Right ventricle myocardium inferior (tissue), 1 donor: Measurements from ENCODE around the gene FNTB. TPM values are rescaled to one million over a fixed set of nuclear protein-coding genes. Genes with fewer than 3 reads are reported as not detected.

Experiments
- ATAC-seq: fragments of 200-7000 bp; cut with Tn5 transposase; one replicate; pipeline ENCODE4 v1.9.1; 2020; ENCODE audit warnings: mild to moderate bottlenecking, moderate library complexity
- DNase-seq: peaks from one replicate; pipeline ENCODE4 v3.0.0; 2021; ENCODE audit errors: missing footprints
- intact Hi-C: fragments of 100-400 bp; cut with DNase I; formaldehyde crosslinking; loops from one replicate; pipeline ENCODE4 v1.11.0; 2022
- long read RNA-seq: library from polyadenylated mRNA; unstranded; transcript quantifications from one replicate; pipeline ENCODE4 v2.0.0, GENCODE V29; 2021
- total RNA-seq: library from RNA; stranded (reverse); fragmentation: NEBNext Ultra II Directional; extraction: Animal tissue kit (Norgen Biotek cat#: 25700); gene quantifications from one replicate; pipeline ENCODE4 v1.2.1, GENCODE V29; 2021
- donor health status: DM: no; HTN: yes; CAD: no; lungs with severe emphysema.

The FNTB gene, protein sequence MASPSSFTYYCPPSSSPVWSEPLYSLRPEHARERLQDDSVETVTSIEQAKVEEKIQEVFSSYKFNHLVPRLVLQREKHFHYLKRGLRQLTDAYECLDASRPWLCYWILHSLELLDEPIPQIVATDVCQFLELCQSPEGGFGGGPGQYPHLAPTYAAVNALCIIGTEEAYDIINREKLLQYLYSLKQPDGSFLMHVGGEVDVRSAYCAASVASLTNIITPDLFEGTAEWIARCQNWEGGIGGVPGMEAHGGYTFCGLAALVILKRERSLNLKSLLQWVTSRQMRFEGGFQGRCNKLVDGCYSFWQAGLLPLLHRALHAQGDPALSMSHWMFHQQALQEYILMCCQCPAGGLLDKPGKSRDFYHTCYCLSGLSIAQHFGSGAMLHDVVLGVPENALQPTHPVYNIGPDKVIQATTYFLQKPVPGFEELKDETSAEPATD
- 17.1 TPM for total RNA-seq
- long read RNA-seq, transcript FNTB-201 (12 exons, 2,834 nt): major isoform, 18 of 25 reads
- long read RNA-seq, partial matches to known transcripts: 1 of 25 reads
- long read RNA-seq, other reads (novel, unspliced or antisense): 6 of 25 reads

DNA sequence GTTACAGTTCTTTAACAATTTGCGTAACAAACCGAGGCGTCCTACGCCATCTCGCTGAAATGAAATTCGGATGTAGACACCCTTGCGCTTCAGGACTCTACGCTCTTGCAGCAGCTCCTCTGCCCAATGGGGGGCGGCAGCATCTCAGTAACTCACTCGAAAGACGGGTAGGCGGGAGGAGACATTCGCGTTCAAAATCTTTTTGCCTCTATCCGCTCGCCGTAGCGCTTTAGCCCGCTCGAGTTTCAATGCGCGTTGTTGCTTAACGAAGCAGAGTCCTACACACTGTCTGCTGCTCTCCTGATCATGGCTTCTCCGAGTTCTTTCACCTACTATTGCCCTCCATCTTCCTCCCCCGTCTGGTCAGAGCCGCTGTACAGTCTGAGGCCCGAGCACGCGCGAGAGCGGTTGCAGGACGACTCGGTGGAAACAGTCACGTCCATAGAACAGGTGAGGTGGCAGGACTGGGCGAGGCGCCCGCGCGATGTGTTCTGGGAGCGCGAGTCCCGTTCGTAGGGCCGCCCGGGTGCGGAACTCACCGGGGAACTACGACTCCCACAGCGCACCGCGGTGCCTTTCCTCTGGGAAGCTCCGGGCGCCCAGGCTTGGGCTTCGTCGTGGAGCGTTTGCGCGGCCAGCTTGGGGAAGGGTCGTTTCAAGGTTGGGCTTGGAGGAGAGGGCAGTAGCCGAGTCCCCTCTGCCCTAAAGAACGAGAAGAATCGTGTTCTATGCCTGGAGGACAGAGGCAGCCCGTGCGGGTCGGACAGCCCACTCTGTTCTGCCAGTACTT is at the start of gene FNTB:
Gene FNTB (plus strand): TSS at position 248 of the 790 bp plus-strand sequence. CDS start 59 bp downstream, at position 307.
- ATAC-seq (peak; percentile 98), DNase-seq (peak; percentile 99)
- intact Hi-C loops: loop anchor here (2.0 to 10.0 kb wide), 4 partner anchors 35 to 312 kb away; no protein-coding TSS in a partner anchor

DNA sequence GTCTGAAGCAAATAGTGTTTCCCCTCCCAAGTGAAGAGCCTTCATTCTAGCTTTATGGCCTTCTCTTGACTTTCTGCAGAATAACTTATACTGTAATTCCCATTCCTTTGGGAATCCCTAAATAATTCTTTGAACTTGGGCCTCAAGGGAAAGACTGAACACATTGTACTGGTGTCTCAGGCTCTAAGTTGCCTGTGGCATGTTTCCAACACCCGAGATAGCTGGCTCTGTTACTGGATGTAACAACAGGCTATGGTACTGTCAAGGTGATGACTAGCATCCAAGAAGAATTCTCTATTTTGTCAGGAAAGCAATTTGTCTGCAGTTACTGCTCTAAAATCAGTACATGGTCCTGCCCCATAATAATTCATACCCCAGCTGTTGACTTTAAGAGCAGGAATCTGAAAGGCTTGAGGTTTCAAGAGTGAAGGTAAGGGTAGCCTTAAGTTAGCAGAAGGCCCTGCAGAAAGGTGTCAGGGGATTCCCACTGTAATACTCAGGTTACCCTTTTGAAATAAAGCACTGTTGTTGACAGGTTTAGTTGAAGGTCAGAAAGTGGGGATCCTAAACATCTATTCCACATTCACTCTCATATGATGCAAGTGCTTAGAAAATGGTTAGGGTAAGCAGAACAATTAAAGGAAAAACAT is 49.4 kb upstream of the FNTB start:
- DNase-seq (no peak), ATAC-seq (peak; percentile 73)
- intact Hi-C loops: no loop called here

DNA sequence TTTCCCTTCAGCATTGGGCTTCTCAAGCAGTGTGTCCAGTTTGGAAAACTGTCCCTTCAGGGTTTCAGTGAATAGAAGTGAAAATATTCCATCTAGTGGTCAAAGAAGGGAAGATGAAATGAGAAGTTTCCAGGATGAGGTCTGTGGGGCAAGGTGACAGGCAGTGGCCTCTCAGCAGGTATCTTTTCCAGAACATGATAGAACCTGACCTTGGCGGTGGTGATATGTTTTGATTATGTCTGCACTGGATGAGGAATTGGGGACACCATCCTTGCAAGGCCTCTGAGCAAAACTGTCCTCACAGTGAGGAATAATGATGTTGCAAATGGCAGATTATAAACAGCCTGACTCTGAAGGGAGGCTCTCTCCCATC is 48.9 kb upstream of the FNTB start:
- DNase-seq: no peak
- ATAC-seq: no peak
- intact Hi-C loops: no loop called here

DNA sequence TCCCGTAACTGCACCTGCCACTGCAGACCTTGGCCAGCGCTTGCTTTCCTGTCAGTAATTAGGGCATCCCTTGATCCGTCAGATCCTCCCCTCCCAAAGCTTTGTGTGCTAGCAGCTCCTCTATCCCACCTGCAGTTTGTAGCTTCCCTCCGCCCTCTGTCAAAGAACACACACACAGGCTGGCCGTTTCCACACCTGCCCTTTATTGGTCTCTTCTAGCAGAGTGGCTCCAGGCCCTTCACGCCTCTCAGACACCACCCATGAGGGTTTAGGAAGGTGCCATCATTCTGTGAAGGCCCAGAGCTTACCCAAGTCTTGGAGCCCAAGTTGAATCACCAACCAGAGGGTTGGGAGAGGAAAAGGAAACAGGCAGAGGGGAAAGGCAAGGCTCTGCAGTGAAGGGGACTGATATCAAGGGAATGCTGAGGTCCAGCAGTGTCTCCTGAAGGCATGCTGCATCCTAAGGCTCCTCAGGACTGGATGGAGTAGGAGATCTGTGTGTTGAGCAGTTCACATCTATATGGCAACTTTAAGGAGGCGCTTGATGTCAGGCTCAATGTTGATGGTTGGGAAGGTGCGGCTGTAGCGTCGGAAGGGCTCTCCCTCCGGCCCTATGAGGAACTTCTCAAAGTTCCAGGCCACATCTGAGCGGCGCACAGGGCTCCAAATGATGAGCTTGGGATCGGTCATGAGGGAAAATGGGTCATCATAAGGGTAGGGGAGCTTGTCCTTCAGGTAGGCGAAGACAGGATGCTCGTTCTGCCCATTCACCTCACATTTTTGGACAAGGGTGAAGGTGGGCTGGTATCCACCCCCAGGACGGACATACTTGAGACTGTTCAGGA is 47.5 kb upstream of the FNTB start:
- intact Hi-C loops: no loop called here
- no peak for ATAC-seq
- DNase-seq: no peak

DNA sequence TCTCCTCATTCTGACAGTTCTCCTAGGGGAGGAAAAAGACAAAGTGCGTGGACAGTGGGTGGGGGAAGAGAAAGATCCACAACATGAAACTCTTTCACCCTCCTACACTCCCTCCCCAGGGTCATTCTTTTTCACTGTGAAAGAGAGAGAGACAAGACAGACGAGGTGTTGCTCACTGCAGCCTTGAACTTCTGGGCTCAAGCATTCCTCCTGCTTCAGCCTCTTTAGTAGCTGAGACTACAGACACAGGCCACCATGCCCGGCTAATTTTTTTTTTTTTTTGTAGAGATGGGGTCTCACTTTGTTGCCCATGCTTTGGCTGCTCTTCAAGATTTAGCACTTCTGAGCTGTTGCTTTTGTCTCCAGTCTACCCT is 46.9 kb upstream of the FNTB start:
- no peak for ATAC-seq
- intact Hi-C loops: no loop called here

DNA sequence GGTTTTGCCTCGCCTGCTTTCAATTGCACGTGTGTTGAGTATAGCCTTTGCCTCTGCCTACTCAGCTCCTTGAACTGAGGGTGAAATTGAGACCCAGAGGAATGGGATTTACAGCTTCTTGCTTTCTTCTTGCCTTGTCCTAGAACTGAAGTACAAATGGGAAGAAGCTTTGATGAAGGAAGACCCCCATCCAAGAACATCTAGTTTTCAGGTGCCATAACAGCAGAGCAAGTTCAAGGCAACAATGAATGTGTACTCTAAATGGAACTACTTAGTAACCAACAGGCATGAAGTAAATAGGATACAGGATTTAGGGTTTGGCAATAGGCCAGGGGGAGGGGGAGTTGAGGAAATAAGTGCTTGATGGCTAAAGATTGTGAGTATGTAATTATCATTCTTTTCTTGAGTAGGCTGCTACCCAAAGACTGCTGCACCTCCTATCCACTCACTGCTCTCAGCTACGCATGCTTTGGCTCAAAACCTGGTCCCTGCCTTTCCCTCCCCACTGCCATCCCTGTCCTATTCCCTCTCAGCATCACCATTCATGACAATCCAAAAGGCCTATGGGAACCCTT is 46.3 kb upstream of the FNTB start:
- DNase-seq: no peak
- no peak for ATAC-seq
- intact Hi-C loops: no loop called here

More for the DNA sequence above, 46.9 kb upstream of the FNTB start:
- DNase-seq: no peak

DNA sequence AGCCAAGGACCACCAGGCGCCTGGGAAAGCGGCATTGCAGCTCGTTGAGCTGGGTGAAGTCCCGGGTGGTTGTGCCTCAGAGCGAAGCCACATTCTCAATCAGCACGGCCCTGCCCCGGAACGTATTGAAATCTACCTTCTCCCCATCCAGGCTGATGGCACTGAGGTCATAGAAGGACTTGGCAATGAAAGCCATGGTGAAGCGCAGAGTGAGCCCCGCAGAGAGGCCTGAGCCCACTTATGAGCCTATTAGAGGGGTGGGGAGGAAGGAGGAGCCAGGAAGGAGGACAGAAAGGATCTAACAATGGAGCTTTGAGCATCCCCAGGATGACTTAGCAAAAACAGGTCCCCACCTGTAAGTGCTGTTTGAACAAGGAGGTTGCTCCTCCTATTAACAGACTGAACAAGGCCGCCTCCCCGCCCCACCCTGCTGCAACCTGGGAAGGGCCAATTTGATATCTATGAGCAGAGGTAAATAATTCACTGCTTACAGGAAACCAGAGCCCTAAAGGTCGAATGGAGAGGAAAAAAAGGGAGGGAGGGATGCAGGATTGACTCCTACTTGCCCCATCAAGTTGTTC is 44.1 kb upstream of the FNTB start, which contains the start of gene GPX2:
Gene GPX2 (minus strand): TSS at position 215 of the 581 bp plus-strand sequence. CDS start 19 bp downstream, at position 196.
- DNase-seq (no peak), ATAC-seq (no peak)
- intact Hi-C loops: no loop called here

DNA sequence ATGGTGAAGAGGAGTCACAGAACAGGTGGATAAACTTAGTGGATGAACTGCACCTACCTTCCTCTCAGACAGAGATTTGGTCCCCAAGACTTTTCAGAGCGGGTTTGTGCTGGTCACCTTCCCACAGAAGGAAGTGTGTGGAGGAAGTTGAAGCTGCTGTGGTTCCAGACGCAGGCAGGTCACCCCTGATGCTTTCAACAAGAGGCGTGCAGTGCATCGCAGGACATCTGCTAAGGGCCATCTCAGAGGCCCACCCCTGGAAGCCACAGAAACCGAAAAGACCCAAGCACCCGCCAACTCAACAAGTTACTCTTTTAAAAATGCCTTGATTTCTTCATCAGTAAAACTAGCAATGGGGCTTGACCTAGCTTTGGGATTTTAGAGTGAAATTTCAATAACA is 43.1 kb upstream of the FNTB start:
- no peak for ATAC-seq
- intact Hi-C loops: no loop called here

DNA sequence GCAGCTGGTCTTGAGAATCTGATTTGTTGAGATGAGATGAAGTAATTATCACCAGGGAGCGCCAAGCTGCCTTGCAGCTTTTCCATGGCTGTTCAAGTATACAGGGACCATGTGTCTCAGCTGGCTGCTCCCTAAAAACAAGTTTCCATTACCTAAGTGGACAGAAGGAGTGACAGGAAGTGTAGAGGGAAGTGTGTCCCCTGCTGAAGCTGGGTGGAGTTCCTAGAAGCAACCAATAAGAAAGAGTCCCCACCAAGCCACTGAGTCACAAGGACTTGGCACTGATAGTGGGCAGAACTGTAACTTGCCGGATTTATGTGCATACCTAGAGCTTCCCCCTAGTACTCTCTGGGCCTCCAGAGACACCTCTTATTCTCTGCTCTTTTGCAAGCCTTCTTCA is 42.7 kb upstream of the FNTB start:
- DNase-seq (no peak), ATAC-seq (peak; percentile 17)
- intact Hi-C loops: no loop called here

More for the DNA sequence above, 43.1 kb upstream of the FNTB start:
- DNase-seq: no peak

DNA sequence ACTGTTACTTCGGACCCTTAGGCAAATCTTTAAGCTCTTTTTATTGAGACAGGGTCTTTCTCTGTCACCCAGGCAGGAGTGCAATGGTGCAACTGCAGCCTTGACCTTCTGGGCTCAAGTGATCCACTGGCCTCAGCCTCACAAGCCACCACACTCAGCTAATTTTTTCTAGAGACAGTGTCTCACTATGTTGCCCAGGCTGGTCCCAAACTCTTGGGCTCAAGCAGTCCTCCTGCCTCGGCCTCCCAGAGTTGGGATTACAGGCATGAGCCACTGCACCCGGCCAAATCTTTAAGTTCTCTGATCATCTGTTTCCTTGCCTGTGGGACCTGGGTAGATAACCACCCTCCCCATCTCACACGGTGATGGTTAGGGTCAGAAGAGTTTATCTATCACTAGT is 41.8 kb upstream of the FNTB start:
- intact Hi-C loops: no loop called here
- DNase-seq (no peak), ATAC-seq (no peak)

DNA sequence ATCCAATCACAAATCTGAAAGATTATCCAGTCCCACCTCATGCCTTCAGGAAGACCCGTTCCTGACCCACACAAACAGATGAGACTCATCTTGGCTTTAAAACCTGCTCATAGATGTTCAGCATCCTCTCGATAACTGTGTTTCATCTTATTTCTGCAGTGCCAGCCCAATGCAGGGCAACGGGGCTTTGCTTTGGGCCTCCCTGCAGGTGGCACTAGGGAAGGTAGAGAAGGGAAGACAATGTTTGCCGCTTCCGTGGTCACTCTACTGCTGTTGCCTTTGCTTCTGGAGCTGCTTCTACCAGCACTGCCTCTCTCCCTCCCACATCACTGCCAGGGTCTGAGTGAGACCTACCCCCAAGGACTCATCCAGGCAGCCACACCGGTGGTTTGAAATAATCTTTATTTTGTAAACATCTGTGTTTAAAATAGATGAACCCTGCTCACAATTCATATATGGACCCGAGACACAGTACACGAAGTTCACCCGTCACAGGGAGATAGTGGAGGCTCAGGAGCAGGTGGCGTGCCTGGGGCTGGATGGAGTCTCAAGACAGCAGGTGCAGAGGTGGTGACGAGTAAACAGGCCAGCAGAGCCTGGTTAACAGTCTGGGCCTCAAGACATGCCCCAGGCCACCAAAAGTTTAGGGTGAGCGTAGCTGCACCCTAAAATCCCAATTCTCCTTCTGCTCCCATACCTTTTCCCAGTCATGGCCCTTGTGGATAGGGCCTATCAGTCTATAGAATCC is 41.1 kb upstream of the FNTB start:
- no peak for DNase-seq
- no peak for ATAC-seq
- intact Hi-C loops: no loop called here

DNA sequence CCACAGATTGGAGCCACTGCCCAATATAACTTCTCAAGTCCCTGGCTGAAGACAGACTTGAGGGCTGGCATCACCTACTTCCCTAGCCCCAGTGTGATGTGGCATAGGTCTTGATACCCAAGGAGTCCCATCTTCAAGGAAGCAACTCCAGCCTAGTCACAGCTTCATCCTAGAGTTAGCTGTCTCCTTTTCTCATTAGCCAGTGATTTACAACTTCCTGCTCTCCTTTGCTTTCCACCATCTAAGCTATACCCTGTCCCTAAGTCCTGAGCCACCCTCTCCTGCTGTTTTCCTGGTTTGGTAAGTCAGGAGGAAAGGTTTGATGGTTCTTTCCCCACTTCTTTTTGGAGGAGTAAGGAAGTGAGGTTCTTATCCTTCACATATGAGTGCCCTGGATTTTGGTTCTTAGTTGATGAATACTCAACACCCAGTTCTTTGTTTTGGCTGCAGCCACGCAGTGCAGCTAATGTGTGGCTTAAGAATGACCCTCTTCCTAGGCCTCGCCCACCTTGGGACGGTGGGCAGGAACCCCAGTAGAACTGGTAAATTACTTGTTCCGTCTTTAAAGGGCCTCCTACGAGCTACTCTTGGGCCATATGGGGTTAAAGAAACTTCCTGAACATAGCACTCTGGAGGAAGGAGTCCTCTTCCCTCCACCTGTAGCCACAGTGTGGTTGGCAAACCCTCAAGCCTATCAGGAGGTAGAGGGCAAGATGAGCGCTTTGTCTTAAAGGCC is 40.2 kb upstream of the FNTB start:
- ATAC-seq: no peak
- intact Hi-C loops: no loop called here
- no peak for DNase-seq

DNA sequence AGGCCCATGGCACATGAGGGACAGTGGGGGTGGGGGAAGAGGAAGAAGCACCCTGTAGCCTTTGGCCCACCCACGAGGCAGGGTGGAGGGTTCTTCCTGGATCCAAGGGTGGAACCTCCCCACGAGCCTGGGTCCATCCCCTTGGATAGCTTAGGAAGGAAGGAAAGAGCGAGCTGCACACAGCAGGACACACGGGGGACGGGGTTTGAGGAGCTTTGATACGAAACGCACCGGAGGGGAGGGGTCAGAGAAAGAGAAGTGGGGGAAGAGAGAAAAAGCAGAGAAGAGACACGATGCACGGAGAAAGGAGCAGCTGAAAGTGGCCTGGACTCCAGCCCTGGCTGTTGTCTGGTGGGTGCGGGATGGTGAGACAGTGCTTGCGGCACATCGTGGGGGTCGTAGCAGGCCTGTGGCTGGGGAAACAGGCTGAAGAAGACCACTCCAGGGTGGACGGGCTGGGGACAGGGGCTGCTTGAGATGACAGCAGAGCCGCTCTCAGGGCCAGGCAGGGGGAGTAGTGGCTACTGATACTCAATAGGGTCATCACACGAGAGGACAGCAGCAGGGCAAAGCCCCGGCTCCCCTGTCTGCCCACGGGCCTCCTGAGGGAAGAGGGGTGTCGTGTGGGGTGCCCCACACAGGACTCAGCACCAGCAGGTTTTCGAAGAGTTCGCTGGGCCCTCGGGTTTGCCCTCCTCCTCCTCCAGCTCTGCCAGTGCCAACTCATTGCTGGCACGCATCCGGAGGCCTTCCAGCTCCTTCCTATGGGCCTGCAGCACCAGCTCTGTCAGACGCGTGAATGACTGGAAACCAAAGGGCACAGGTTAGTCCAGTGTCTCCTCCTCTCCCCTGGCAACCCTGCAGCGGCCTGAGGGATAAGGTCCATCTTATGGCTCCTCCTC is 38.7 kb upstream of the FNTB start:
- ATAC-seq: peak; percentile 13
- intact Hi-C loops: no loop called here
- DNase-seq: no peak

DNA sequence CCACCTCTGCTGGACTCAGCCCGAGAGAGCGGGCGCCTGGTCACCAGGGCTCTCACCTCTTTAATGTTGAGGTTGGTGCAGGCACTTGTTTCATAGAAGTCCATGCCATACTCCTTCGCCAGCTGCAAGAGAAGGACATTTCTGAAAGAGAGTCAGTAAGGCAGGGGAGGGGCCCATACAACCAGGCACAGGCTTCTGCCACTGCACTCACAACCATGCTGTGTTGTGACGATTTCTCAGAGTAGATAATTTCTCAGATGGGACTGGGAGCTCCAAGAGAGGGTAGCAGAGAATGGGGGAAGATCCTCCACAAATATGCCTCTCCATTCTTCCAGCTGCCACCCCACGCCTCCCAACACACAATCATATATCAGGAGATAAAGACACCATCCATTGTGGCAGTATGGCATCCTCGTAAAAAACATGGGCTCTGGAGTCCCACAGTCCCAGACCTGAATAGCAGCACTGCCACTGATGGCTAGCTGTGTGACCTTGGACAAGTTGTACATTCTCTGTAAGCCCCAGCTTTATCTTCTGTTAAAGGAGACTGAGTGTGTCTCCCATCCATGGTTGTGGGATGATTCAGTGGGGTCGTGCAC is 38.0 kb upstream of the FNTB start:
- DNase-seq (no peak), ATAC-seq (no peak)
- intact Hi-C loops: no loop called here

DNA sequence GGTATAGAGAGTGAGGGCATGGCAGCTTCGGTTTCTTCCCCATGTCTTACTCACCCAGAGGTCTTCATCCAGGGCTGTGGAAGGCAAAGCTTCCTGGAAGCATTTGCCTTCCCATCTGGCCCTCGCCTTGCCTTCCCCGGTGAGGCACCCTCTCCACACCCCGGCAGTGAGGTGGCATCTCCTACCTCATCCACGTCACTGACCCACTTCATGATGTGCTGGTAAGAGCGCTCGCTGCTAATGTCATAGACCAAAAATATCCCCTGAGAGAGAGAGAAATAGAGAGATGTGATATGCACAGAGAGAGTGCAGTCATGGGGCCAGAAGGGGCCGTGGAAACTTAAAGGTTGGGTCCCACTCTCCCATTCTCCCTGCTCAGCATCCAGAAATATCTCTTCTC is 35.8 kb upstream of the FNTB start:
- DNase-seq (no peak), ATAC-seq (peak; percentile 85)
- intact Hi-C loops: no loop called here
